ENCODE results near the gene SPEM3.

DNA sequence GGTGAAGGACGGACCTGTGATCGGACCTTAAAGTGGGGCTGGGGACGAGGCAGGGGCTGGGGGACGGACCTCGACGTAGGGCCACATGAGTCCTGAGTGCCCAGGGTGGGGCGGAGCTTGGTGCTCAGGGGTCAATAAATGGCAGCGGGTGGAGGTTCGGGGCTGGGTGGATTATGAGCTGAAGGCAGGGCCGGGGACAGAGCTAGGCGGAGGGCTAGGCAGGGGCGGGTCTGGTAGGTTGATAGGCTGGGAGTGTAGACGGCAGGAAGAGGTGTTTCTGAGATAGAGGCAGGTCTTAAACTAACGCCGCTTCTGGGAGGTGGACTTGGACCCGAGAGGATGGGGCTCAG lies 16.9 kb downstream of the SPEM3 start:
- TF ChIP-seq EZH2 (IDR thresholded peaks at IDR 0.05; ENCODE audit: insufficient read depth, poor library complexity, severe bottlenecking) (no peak), EZH2phosphoT487 (IDR thresholded peaks at IDR 0.05; ENCODE audit: insufficient read depth, low read depth) (no peak)
